ENCODE results near the gene KLHL40. TPM values are rescaled to one million over a fixed set of nuclear protein-coding genes. Genes with fewer than 3 reads are reported as not detected.

KLHL40 gene
- total RNA-seq, 1 donor from 2014 or later: 0.12 TPM

GRCh38 chr3:42668793-42669217 is 16.5 kb upstream of the KLHL40 start:
- peaks cover 4% of the 10 kb centered on the region for H3K9me3 Mint-ChIP-seq
- no peak overlapping the region for H3K4me3 Mint-ChIP-seq
- H3K36me3 Mint-ChIP-seq: no peaks in the 10 kb centered on the region
- no peak overlapping the region for H3K27ac Mint-ChIP-seq
- no peak for TF ChIP-seq CTCF (conservative IDR thresholded peaks at IDR 0.05)
- no peak for DNase-seq (ENCODE audit: extremely low spot score, unreplicated experiment)
- H3K27me3 Mint-ChIP-seq: no peaks in the 10 kb centered on the region
- no peaks in the 10 kb centered on the region for H3K4me1 Mint-ChIP-seq (ENCODE audit: unreplicated experiment)

GRCh38 chr3:42670051-42670576 is 15.2 kb upstream of the KLHL40 start:
- DNase-seq (ENCODE audit: extremely low spot score, unreplicated experiment): no peak
- H3K27me3 Mint-ChIP-seq: peaks cover 3% of the 10 kb centered on the region
- no peak for TF ChIP-seq CTCF (conservative IDR thresholded peaks at IDR 0.05)
- H3K4me3 Mint-ChIP-seq: no peak overlapping the region
- peak overlapping the region; percentile 11 for H3K27ac Mint-ChIP-seq
- peaks cover 4% of the 10 kb centered on the region for H3K9me3 Mint-ChIP-seq
- no peaks in the 10 kb centered on the region for H3K4me1 Mint-ChIP-seq (ENCODE audit: unreplicated experiment)
- no peaks in the 10 kb centered on the region for H3K36me3 Mint-ChIP-seq

- peak overlapping the region; percentile 11 for H3K27ac Mint-ChIP-seq
- peaks cover 4% of the 10 kb centered on the region for H3K9me3 Mint-ChIP-seq
- DNase-seq (ENCODE audit: extremely low spot score, unreplicated experiment): no peak
- no peaks in the 10 kb centered on the region for H3K4me1 Mint-ChIP-seq (ENCODE audit: unreplicated experiment)
- peaks cover 3% of the 10 kb centered on the region for H3K27me3 Mint-ChIP-seq
- H3K36me3 Mint-ChIP-seq: no peaks in the 10 kb centered on the region
- TF ChIP-seq CTCF (conservative IDR thresholded peaks at IDR 0.05): no peak
- H3K4me3 Mint-ChIP-seq: no peak overlapping the region
Observed at GRCh38 chr3:42670670-42671069, 14.7 kb upstream of the KLHL40 start.

- Mint-ChIP-seq H3K36me3 (no peaks in the 10 kb centered on the region), H3K27ac (no peak overlapping the region), H3K27me3 (peaks cover 3% of the 10 kb centered on the region), H3K4me3 (no peak overlapping the region), H3K9me3 (peaks cover 10% of the 10 kb centered on the region), H3K4me1 (ENCODE audit: unreplicated experiment) (no peaks in the 10 kb centered on the region)
- no peak for DNase-seq (ENCODE audit: extremely low spot score, unreplicated experiment)
- TF ChIP-seq CTCF (conservative IDR thresholded peaks at IDR 0.05): no peak
Observed at GRCh38 chr3:42672515-42672914, 12.8 kb upstream of the KLHL40 start.

- Mint-ChIP-seq H3K27me3 (peaks cover 3% of the 10 kb centered on the region), H3K36me3 (no peaks in the 10 kb centered on the region), H3K27ac (no peak overlapping the region), H3K4me3 (no peak overlapping the region), H3K9me3 (peaks cover 16% of the 10 kb centered on the region), H3K4me1 (ENCODE audit: unreplicated experiment) (no peaks in the 10 kb centered on the region)
- DNase-seq (ENCODE audit: extremely low spot score, unreplicated experiment): no peak
- no peak for TF ChIP-seq CTCF (conservative IDR thresholded peaks at IDR 0.05)
Observed at GRCh38 chr3:42673082-42673481, 12.3 kb upstream of the KLHL40 start.

- H3K27ac Mint-ChIP-seq: no peak overlapping the region
- peaks cover 3% of the 10 kb centered on the region for H3K27me3 Mint-ChIP-seq
- H3K9me3 Mint-ChIP-seq: peaks cover 16% of the 10 kb centered on the region
- DNase-seq (ENCODE audit: extremely low spot score, unreplicated experiment): no peak
- no peaks in the 10 kb centered on the region for H3K4me1 Mint-ChIP-seq (ENCODE audit: unreplicated experiment)
- H3K4me3 Mint-ChIP-seq: no peak overlapping the region
- TF ChIP-seq CTCF (conservative IDR thresholded peaks at IDR 0.05): no peak
- no peaks in the 10 kb centered on the region for H3K36me3 Mint-ChIP-seq
Observed at GRCh38 chr3:42674146-42674545, 11.2 kb upstream of the KLHL40 start.

Data from type B pancreatic cell (in vitro differentiated cells).